HL-60/S4 (cell line): ENCODE data around the gene OLFM2.
"Not testable (repeated sequence)": the region's sequence is repeated elsewhere in the genome, so short reads cannot be mapped to it uniquely, and the experiment has no call there.

Experiments
- in situ Hi-C: fragments of 300-500 bp; cut with MboI; formaldehyde crosslinking; loops from 2 replicates; pipeline ENCODE4 v1.14.3; 2022; ENCODE audit warnings: low sequenced_read_pairs

OLFM2 gene

DNA sequence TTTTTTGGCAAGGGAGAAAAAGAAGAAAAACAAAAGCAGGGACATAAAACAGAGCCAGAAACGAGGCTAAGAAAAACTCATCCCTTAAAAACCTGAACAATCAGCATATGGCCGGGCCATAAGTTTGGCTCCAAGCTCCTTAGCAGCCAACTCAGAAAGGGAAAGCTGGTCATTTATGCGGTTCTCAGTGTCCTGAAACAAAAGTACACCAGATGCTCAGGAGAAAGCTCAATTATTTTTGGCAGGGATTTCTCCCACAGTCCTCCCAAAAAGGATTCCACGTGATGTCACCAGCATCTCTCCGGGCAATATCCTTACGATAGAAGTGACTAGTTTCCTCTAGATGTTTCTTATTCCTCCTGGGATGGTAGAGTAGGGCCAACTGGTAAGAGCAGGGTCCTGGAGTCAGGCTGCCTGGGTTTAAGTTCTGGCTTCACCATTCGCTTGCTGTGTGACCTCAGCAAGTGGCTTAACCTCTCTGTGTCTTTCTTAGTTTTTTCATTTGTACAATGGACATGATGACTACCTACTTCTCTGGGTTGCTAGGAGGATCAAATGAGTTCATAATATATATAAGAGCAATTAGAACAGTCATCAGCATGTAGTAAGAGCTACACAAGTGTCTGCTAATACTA lies 67.2 kb downstream of the OLFM2 start:
- in situ Hi-C loops, result no loop called here

DNA sequence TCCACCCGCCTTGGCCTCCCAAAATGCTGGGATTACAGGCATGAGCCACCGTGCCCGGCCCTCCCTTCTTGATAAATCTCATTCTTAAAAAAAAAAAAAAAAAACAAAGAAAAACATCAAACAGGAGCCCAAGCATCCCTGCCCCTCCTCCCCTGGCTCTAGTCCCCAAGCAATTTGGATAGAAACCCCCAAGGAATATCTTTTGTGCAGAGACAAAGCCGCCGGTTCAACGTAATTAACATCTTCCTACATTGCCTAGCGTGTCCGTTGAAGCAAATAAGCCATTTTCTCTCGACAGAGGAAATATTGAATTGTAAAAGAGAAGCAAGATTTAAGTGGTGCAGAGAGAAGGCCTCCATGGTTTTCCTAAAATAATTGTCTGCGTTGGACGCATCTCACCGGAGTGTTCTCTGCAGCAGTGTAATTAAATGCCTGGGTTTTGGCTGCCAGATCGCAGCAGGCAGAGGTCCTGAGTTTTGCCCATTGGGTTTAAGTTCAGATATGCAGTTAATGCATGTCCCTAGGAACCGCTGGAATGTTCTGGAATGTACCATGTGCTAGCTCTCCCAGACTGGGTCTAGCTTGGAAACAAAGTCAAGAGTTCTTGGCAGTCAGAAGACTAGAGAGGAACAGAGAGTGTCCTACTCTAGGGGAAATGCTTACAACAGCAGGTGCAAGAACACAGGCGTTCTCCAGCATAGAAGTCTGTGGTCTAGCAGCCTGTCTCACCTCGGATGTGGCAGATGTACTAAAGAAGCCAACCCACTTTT lies 70.4 kb downstream of the OLFM2 start:
- in situ Hi-C loops, result no loop called here

DNA sequence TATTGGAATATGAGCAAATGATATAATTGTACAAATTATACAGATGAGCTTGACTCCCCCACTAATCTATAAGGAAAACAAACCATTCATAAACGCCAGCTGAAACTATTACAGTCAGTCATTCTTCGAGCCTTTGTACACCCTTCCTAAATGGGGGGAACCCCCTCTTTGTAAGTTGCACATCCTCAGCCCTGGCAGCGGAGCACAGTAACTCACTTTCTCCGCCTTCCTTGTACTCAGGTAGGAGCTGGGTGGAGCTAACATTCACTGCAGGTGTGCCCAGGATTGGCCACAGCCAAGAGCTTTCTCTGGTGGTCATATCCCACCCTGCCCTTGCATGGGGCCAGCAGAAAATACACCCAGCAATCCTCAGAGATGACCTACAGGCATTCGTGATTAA lies 72.6 kb downstream of the OLFM2 start:
- in situ Hi-C loops, result no loop called here

DNA sequence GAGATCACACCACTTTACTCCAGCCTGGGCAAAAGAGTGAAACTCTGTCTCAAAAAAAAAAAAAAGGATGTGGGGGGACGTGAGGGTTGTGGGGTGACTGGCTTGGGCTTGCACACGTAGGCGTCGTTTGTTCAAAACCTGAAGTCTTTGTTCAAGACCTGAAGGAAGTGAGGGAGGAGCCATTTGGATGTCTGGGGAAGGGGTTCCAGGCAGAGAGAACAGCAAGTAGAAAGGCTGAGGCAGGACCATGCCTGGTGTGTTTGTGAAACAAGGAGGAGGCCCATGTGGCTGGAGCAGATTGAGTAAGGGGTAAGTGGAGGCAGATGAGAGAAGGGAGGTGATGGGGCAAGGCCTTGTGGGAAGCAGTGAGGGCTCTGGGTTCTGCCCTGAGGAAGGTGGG lies 73.4 kb downstream of the OLFM2 start:
- in situ Hi-C loops, result no loop called here

DNA sequence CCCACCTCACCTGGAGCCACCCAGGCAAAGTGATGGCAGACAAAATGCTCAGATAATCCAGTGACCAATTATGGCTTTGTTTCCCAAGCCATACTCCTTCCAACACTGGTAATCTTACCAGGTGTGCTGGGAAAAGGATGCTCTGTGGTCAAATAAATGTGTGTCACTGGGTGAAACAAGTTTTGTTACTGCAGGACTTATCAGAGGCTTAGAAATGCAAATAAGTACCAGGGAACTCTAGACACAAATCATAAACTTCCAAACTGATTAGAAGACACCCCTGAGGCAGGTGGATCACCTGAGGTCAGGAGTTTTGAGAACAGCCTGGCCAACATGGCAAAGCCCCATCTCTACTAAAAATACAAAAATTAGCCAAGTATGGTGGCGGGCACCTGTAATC lies 74.8 kb downstream of the OLFM2 start:
- in situ Hi-C loops, result no loop called here

DNA sequence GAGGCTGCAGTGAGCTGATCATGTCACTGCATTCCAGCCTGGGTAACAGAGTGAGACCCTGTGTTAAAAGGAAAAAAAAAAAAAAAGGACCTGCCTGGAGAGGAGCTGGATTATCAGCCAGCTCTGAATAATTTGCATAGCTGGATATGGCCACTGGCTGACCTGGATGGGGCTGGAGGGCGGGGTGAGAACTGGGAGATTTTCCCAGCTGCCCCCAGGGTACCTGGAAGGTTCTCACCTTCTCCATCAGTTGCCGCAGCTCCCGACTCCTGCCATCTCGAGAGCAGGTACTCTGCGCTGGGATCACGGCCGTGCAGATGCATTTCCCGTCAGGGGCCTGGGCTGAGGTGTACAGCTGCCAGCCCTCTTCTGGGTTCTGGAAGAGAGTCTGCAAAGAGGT lies 75.9 kb downstream of the OLFM2 start:
- in situ Hi-C loops, result no loop called here

DNA sequence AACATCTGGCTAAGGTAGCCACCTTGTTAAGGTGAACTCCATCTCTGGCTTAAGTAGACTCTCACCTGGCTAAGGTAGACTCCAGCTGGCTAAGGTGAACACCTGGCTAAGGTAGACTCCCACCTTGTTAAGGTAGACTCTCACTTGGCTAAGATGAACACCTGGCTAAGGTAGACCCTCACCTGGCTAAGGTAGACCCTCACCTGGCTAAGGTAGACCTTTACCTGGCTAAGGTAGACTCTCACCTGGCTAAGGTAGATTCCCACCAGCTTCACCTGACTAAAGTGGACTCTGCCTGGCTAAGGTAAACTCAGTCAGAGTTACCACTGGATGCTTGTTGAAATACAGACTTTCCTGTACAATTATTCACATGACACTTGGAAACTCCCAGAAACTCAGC lies 77.5 kb downstream of the OLFM2 start:
- in situ Hi-C loops, result no loop called here

DNA sequence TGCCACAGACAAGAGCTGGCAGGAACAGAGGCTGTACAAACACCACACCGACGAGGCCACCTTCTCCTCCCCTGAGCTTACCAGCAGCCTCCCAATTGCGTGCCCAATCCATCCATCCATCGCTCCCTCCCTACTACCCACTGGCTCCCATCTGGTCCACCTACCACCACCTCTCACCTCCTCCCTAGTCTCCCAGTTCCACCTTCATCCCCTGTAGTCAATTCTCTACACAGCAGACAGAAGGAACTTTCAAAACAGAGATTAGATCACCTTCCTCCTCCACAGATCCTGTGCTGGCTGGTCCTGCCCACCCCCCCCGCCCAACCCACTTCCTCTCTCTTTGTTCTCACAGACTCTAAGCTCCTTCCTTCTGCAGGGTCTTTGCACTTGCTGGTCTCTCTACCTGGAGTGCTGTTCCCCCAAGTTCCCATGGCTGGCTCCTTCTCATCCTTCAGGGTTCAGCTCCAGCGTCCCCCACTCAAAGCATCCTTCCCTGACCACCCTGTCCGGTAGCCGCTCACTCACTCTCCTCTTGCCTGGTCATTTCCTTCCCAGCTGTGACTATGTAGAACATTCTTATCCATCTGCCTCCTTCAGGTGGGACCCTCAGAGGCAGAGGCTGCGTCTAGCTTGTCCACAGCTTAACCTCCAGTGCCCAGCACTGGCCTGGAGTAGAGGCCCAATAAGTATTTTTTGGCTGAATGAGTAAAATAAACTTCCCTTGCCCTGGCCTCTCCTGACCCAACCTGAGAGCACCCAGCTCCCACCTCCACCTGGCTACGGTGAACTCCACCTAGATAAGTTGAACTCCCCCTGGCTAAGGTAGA lies 78.2 kb downstream of the OLFM2 start:
- in situ Hi-C loops, result no loop called here

DNA sequence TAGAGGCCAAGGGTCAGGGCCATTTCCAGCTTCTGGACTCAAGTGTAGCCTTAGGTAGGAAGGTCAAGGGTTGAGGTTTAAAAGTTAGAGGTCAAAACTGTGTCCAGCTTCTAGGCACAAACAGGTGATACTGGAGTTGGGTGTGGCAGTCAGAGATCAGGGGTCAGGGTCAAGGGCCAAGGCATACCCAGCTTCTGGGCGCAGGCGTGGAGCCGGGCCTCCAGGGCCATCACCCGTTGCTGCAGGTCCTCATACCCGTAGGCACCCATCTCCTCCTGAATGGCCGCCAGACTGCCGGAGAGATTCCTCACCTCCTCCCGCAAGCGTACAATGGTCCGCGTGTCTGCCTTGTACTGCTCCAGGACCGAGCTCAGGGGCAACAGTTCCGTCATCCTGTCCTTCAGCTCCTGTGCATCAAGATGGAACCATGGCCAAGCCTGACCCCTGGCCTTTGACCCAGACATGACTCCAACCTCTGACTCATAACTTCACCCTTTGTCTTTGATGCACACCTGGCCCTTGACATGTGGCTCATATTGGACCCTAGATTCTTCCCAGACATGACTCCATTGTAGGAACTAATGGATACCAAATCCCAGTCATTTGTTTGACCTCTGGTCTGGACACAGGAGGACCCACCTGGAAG lies 79.1 kb downstream of the OLFM2 start:
- in situ Hi-C loops, result no loop called here

DNA sequence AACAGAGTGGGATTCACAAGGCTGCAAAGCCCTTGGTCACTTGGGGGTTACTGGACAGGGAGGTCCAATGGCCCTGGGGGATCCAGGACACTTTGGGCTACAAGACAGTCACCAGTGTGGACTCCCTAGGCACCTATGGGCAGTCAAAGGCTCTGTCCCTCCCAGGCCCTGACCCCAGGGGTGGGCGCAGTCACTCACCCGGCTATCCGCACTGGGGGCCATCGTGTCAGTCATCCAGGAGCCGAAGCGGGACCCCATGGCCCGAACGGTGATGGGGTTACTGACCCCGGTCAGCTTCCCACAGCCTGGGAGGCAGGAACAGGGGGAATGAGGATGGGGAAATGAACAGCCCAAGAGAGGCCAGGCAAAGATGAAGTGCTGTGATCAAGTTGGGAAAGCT lies 79.7 kb downstream of the OLFM2 start:
- in situ Hi-C loops, result no loop called here

DNA sequence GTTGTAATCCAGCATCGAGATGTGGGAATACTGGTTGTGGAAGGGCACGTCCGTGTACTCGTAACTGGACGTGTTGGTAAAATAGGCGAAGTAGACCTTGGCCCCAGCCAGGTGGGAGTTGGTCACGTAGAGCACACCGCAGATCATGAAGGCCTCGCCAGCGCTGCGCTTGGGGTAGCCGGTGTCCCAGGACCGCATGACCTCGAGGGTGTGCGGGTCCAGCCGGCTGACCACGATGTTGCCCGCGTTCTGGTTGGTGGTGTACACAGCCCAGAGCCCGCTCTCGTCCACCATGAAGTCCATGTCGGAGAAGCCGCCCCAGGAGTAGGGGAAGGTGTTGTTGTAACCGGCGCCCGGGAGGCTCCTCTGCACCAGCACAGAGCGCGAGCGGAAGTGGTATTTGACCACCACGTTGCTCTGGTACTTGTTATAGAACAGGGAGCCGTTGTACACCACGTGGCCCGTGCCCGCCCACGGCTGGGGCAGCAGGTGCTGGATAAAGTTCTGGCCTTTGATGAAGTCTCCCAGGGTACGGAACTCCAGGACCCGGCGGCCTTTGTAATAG lies 82.0 kb downstream of the OLFM2 start:
- in situ Hi-C loops, result no loop called here

DNA sequence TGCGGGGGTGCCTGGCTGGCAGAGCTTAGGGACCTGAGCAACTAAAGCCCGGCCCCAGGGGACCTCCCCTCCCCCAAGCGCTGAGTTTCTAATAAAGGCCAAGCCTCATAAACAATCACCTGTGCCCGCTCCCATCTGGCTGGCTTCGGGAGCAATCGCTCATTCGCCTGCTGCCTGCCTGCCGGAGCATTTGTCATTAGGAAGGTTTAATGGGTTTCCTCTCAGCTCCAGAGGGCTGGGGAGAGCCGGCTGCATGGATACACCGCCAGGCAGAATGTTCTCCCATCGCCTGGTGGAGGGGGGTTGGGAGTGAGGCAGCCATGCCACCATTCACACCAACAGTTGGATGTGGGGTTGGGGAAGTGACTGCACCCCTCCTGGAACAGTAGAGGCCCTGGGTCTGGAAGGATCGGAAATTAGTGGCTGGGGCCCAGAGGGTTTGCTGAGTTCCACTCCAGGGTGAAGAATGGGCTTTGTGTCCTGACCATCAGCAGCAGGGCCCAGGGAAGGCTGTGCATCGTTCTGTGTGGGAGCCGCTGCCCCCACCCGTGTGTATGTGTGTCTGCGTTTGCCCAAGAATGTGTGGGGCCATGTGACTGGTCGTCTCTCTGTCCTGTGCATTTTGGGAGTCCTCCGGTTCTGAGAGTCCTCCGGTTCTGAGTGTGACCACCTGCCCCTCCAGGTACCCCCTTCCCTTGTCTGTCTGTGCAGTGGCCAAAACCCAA lies 85.9 kb downstream of the OLFM2 start:
- in situ Hi-C loops, result no loop called here

DNA sequence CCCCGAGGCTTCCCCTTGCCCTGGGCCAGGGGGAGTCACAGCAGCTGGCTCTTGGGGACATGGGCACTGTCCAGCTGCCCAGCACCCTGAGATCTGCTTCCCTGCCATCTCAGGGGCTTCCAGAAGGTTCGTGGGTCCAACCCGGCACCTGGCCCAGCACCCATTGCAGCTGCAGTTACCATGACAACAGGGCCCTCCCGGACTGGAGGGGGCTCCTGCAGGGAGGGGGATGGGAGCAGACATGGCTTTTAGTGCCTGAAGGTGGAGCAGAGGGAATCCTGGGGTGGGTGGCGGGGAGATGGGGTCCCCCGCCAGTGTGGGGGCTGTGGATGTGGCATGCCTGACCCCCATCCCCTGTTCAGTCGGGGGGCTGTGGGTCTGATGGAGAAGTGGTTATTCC lies 86.5 kb downstream of the OLFM2 start:
- in situ Hi-C loops, result no loop called here

DNA sequence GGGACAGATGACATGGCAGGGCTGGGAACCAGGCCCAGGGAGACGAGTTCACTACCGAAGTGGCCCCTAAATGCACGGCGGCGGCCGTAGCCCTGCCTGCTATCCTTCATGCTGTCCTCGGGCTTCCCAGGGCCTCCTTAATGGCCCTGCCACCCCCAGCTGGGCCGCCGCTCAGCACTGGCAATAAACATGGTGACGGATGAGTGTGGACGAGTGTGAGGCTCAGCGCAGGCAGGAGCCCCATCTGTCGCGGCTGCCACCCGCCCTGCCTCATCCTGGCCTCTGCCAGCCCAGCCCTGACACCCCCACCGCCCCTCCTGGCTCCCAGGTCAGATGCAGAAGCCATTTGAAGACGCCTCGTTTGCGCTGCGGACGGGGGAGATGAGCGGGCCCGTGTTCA lies 87.6 kb downstream of the OLFM2 start:
- in situ Hi-C loops, result no loop called here

DNA sequence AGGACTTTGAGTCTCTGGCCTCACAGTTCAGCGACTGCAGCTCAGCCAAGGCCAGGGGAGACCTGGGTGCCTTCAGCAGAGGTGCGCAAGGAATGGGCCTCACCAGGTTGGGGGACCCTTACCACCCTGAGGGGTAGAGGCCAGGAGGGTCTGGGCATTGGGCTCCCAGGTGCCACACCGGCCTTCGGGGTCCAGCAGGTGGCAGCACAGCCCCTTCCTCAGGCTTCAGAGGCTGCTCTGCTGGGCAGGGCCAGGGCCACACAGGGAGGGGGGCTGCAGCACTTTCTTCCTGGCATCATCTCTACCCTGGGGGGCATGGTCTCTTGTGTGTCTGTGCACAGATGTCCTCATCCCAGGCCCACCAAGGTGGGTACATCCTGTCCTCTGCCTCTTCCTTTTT lies 88.3 kb downstream of the OLFM2 start:
- in situ Hi-C loops, result no loop called here

DNA sequence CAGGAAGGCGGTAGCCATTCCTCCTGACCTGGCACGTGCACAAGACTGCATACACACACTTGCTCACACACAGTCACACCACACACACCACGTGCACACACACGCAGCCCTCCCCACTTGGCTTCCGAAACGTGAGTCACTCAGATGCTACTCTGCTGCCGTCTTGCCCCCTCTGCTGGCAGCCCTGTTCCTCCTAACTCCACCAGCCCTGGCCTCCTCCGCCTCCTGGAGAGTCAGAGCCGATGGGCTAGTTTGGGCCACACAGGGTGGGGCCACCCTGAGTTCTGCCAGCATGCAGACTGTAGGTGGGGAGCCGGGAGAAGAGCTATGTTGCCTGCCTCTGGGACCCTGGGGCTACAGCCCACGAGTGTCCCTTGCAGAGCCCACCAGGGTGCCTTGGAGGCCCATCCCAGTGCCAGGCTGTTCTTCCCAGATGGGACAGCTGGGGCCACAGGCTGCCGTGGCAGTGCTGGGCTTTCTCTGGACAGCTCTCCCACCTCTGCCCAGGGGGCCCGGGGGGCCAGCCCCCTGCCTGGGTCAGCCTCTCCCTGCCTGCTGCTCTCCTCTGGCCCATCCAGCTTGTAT lies 89.1 kb downstream of the OLFM2 start:
- in situ Hi-C loops, result no loop called here

DNA sequence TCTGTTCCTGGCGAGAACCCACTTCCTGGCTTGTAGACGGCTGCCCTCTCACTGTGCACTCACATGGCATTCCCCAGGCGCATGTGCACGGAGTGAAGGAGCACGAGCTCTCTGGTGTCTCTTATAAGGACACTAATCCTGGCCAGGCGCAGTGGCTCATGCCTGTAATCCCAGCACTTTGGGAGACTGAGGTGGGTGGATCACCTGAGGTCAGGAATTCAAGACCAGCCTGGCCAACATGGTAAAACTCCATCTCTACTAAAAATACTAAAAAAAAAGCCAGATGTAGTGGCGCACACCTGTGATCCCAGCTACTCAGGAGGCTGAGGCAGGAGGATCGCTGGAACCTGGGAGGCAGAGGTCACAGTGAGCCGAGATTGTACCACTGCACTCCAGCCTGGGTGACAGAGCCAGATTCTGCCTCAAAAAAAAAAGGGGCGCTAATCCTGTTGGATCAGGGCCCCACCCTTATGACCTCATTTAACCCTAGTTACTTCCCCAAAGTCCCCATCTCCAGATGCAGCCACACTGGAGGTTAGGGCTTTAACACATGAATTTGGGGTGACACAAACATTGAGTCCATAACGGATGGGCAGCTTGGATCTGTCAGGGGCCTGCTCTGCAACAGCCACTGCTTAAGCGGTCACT lies 92.6 kb downstream of the OLFM2 start:
- in situ Hi-C loops, result not testable (repeated sequence)

DNA sequence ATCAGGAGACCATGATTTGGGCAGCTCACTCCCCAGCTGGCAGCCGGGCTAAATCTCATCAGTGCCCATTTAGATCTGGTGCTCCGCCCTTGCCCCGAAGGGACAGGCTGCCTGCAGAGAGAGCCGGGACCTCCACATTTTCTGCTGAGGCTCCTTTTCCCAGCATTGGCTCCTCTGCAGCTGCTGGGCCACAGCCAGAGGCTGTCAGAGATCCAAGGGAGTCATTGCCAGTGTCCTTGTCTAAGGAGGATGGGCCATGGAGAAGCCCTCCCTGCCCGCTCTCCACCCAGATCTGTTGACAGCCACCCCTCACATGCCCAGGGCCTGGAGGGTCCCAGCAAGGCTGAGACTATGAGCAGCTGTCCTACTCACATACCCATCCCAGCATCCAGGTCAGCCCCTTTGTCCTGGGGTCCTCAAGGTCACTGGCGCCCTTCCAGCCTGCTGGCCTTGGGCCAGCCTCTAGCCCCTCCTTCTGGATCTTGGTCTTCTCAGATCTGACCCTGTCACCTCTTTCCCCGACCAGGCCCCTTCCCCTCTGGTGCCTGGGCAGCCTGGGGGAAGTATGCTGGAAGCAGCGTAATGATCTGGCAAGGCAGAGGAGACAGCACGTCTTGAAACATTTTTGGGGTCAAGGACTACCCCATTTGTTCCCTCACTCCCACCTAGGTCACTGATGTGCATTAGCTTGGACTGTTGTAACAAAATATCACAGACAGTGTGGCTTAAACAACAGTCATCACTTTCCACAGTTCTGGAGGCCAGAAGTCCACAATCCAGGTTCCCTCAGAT lies 93.3 kb downstream of the OLFM2 start:
- in situ Hi-C loops, result no loop called here

DNA sequence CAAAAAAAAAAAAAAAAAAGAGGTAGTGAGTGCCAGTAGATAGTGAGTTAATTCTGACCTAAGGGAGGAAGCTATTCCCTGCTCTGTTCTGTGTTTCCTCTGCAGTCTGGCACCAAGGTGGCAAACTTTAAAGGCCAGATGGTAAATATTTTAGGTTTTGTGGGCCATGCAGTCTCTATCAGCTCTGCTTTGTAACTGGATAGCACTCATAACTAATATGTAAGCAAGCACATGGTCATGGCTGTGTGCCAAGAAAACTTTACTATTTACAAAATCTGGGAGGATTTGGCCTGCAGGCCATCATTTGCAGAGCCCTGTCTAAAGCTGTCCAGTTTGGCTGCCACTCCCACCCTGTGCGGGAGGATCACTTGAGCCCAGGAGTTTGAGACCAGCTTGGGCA lies 96.9 kb downstream of the OLFM2 start:
- in situ Hi-C loops, result no loop called here
